Measurements from ENCODE around the gene KRT17. TPM values are rescaled to one million over a fixed set of nuclear protein-coding genes. Genes with fewer than 3 reads are reported as not detected.
"Not testable (repeated sequence)": the region's sequence is repeated elsewhere in the genome, so short reads cannot be mapped to it uniquely, and the experiment has no call there.

Gene KRT17
- total and polyA plus RNA-seq, 2 donors (not counting 1 experiment from before 2014, with no cell fraction given) = not detected

- Histone ChIP-seq H3K36me3 (replicated peaks in 1 of 2; ENCODE audit: control extremely low read depth in 1 of 2, control insufficient read depth in 1 of 2, extremely low read depth in 1 of 2, insufficient read depth in 2 of 2, low read length in 1 of 2) (no peaks in the 10 kb centered on the region), H3K4me1 (ENCODE audit: control insufficient read depth in 2 of 2, insufficient read depth in 2 of 2, low read length in 2 of 2) (no peaks in the 10 kb centered on the region), H3K27me3 (replicated peaks in 1 of 4; ENCODE audit: control extremely low read depth in 1 of 4, control insufficient read depth in 3 of 4, insufficient read depth in 4 of 4, low read length in 3 of 4) (peaks cover 0 to 8% (median 2%) of the 10 kb centered on the region in 4 experiments), H3K9ac (ENCODE audit: low read length) (no peak overlapping the region), H3K27ac (ENCODE audit: low read length in 2 of 2) (no peak overlapping the region), H2AFZ (ENCODE audit: insufficient read depth, low read depth, low read length, poor library complexity, severe bottlenecking) (no peak overlapping the region), H3K4me2 (replicated peaks; ENCODE audit: low read depth, low read length, poor library complexity, severe bottlenecking) (no peak overlapping the region), H3K79me2 (ENCODE audit: control insufficient read depth, insufficient read depth, low read length) (no peaks in the 10 kb centered on the region), H3K4me3 (ENCODE audit: control extremely low read depth in 1 of 5, extremely low read depth in 1 of 5, insufficient read depth in 1 of 5, low read depth in 2 of 5, low read length in 4 of 5) (no peak overlapping the region), H3K9me3 (ENCODE audit: control extremely low read depth in 1 of 3, control insufficient read depth in 2 of 3, insufficient read depth in 1 of 3, low read length in 2 of 3) (peaks cover 0 to 5% (median 0%) of the 10 kb centered on the region in 3 donors), H4K20me1 (ENCODE audit: control insufficient read depth, insufficient read depth, low read length, poor library complexity, severe bottlenecking) (no peaks in the 10 kb centered on the region)
- Mint-ChIP-seq H3K9me3 (ENCODE audit: insufficient read depth) (no peaks in the 10 kb centered on the region), H3K4me3 (no peak overlapping the region), H3K4me1 (no peaks in the 10 kb centered on the region), H3K27ac (no peak overlapping the region), H3K27me3 (peaks cover 34% of the 10 kb centered on the region)
- DNase-seq = no peak
- ATAC-seq (ENCODE audit: low read depth) = no peak
- CTCF ChIA-PET = no interaction called here
- WGBS (ENCODE audit: insufficient coverage) = 71% methylated on average over 4 of the region's 5 CpGs
- POLR2A ChIA-PET = no interaction called here
- intact Hi-C loops (cut with micrococcal nuclease) = no loop called here
- TF ChIP-seq EZH2 (IDR thresholded peaks at IDR 0.05; ENCODE audit: borderline replicate concordance, insufficient read depth, low read depth, low read length, poor library complexity, severe bottlenecking) (no peak), CTCF (IDR thresholded peaks at IDR 0.05) (no peak)
Observed at GRCh38 chr17:41585301-41586056, 38.9 kb downstream of the KRT17 start.

DNA sequence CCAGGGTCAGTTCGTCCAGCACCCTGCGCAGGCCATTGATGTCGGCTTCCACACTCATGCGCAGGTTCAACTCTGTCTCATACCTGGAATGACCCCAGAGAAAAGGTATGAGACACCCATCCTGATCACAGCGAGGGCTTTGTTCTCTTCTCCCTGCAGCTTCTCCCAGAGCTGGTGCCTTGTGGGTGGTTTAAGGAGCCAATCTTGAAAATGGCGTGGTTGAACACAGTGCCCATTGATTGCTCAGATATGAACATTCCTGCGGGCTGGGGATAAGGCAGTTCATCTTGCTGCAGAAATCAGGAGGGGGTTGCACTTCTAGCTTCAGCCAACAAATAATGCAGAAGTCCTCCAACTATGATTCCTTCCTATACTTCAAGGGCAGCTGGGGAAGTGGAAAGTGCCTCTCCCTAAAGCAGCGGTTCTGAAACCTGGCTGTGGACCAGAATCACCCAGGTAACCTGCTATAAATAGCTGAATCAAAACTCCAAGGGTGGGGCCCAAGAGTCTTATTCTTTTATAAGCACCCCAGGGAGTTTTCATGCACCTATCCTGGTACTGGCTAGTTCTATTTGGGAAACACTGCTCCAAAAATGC, 39.9 kb downstream of the KRT17 start:
- CTCF ChIA-PET; DNase-seq; H3K4me1 Mint-ChIP-seq; H3K27ac ChIP-seq (ENCODE audit: low read length in 2 of 2); H3K9me3 Mint-ChIP-seq (ENCODE audit: insufficient read depth); H3K4me2 ChIP-seq (replicated peaks; ENCODE audit: low read depth, low read length, poor library complexity, severe bottlenecking); H3K36me3 ChIP-seq (replicated peaks in 1 of 2; ENCODE audit: control extremely low read depth in 1 of 2, control insufficient read depth in 1 of 2, extremely low read depth in 1 of 2, insufficient read depth in 2 of 2, low read length in 1 of 2); H2AFZ ChIP-seq (ENCODE audit: insufficient read depth, low read depth, low read length, poor library complexity, severe bottlenecking); H3K9ac ChIP-seq (ENCODE audit: low read length); H3K9me3 ChIP-seq (ENCODE audit: control extremely low read depth in 1 of 3, control insufficient read depth in 2 of 3, insufficient read depth in 1 of 3, low read length in 2 of 3); H3K4me3 ChIP-seq (ENCODE audit: control extremely low read depth in 1 of 5, extremely low read depth in 1 of 5, insufficient read depth in 1 of 5, low read depth in 2 of 5, low read length in 4 of 5); H4K20me1 ChIP-seq (ENCODE audit: control insufficient read depth, insufficient read depth, low read length, poor library complexity, severe bottlenecking); intact Hi-C loops (cut with micrococcal nuclease); H3K4me3 Mint-ChIP-seq; H3K4me1 ChIP-seq (ENCODE audit: control insufficient read depth in 2 of 2, insufficient read depth in 2 of 2, low read length in 2 of 2); ATAC-seq (ENCODE audit: low read depth); POLR2A ChIA-PET; H3K79me2 ChIP-seq (ENCODE audit: control insufficient read depth, insufficient read depth, low read length); H3K27ac Mint-ChIP-seq: not testable (repeated sequence)
- H3K27me3 ChIP-seq (replicated peaks in 1 of 4; ENCODE audit: control extremely low read depth in 1 of 4, control insufficient read depth in 3 of 4, insufficient read depth in 4 of 4, low read length in 3 of 4) = peaks cover 0 to 12% (median 4%) of the 10 kb centered on the region in 4 experiments
- peaks cover 36% of the 10 kb centered on the region for H3K27me3 Mint-ChIP-seq
- 78% methylated on average over 6 of the region's 8 CpGs for WGBS (ENCODE audit: insufficient coverage)
